GM12878 (cell line): ENCODE results near the gene CNKSR3. TPM values are rescaled to one million over a fixed set of nuclear protein-coding genes. Genes with fewer than 3 reads are reported as not detected.

Experiments
- ATAC-seq: fragments of 200-7000 bp; cut with Tn5 transposase; 3 replicates; pipeline ENCODE4 v1.9.1; 2020; ENCODE audit warnings: mild to moderate bottlenecking, moderate library complexity
- BruUV-seq: library from RNA; stranded (reverse); fragments of 400-500 nt; replicated peaks from 2 replicates; lab custom pipeline; 2021; lab: Mats Ljungman, UMichigan
- CTCF ChIA-PET: fragments of 300-600 bp; sonication (Branson Sonifier 250); formaldehyde crosslinking; extraction: SDS; loops from one replicate; lab custom pipeline; 2021; ENCODE audit warnings: inconsistent platforms; lab: Yijun Ruan, JAX
- POLR2A ChIA-PET: fragments of 350-600 bp; formaldehyde crosslinking; extraction: SDS; loops from one replicate; lab custom pipeline; 2021; ENCODE audit warnings: inconsistent platforms; lab: Charles Lee
- RAD21 ChIA-PET: fragments of 300-600 bp; sonication (Branson Sonifier 250); formaldehyde crosslinking; loops from one replicate; lab custom pipeline; 2023; ENCODE audit warnings: antibody characterized with exemption; ENCODE audit not compliant: unreplicated experiment; lab: Charles Lee
- SMC1A ChIA-PET: fragments of 300-600 bp; sonication (Branson Sonifier 250); formaldehyde crosslinking; loops from one replicate; lab custom pipeline; 2023; ENCODE audit not compliant: unreplicated experiment, uncharacterized antibody; lab: Charles Lee
- DNase-seq: peaks from one replicate; pipeline ENCODE4 v3.0.0-alpha.2; 2011; ENCODE audit warnings: low read depth, low spot score
- FAIRE-seq: peaks from 3 replicates; lab custom pipeline; 2011; peaks lifted over from hg19 to GRCh38; lab: Jason Lieb, UNC
- H2AFZ ChIP-seq: 2 replicates; pipeline ENCODE4 v1.6.0; 2011; ENCODE audit warnings: low read depth, low read length, control low read depth; ENCODE audit not compliant: control insufficient read depth
- H3K27ac ChIP-seq: 2 replicates; pipeline ENCODE4 v1.5.1; 2011; ENCODE audit warnings: control low read depth; ENCODE audit not compliant: control insufficient read depth, insufficient read depth
- H3K27me3 ChIP-seq, 2 experiments: replicated peaks in 1 of 2; 2 replicates each; pipeline versions ENCODE4 v1.6.0 to v1.6.1; 2011; ENCODE audit warnings: low read length in 1 of 2; ENCODE audit not compliant: control insufficient read depth in 2 of 2, insufficient read depth in 2 of 2
- H3K36me3 ChIP-seq, 2 experiments: 2 replicates each; pipeline ENCODE4 v1.5.1; 2011; ENCODE audit warnings: low read length in 1 of 2; ENCODE audit not compliant: control insufficient read depth in 2 of 2, insufficient read depth in 2 of 2
- H3K4me1 ChIP-seq: 2 replicates; pipeline ENCODE4 v1.6.1; 2011; ENCODE audit warnings: mild to moderate bottlenecking, low read length, moderate library complexity, mixed read lengths; ENCODE audit not compliant: control insufficient read depth, insufficient read depth
- H3K4me2 ChIP-seq: 2 replicates; pipeline ENCODE4 v1.6.0; 2011; ENCODE audit warnings: control low read depth; ENCODE audit not compliant: control insufficient read depth, insufficient read depth
- H3K4me3 ChIP-seq: fragments of 200-600 bp; sonication (generic); 2 replicates; pipeline ENCODE4 v1.5.1; 2016
- H3K79me2 ChIP-seq: 2 replicates; pipeline ENCODE4 v1.6.0; 2011; ENCODE audit warnings: low read length; ENCODE audit not compliant: control insufficient read depth, insufficient read depth
- H3K9ac ChIP-seq: 2 replicates; pipeline ENCODE4 v1.8.0; 2011; ENCODE audit warnings: low read length, control low read depth, mixed read lengths; ENCODE audit not compliant: control insufficient read depth, insufficient read depth
- H3K9me3 ChIP-seq: replicated peaks from 3 replicates; pipeline ENCODE4 v1.5.1; 2011; ENCODE audit warnings: mild to moderate bottlenecking, low read length; ENCODE audit not compliant: control insufficient read depth, insufficient read depth
- H4K20me1 ChIP-seq: 2 replicates; pipeline ENCODE4 v1.6.0; 2011; ENCODE audit not compliant: control insufficient read depth, insufficient read depth
- ESRRA ChIP-seq: IDR thresholded peaks from 2 replicates; pipeline ENCODE4 v1.6.1; 2012; ENCODE audit warnings: mild to moderate bottlenecking, low read length, improper control_type of control experiment
- FOXM1 ChIP-seq: IDR thresholded peaks from 2 replicates; pipeline ENCODE4 v1.6.1; 2012; ENCODE audit warnings: low read depth, mild to moderate bottlenecking, inconsistent platforms, low read length, moderate library complexity
- GABPA ChIP-seq: IDR thresholded peaks from 2 replicates; pipeline ENCODE4 v1.6.1; 2014; ENCODE audit warnings: antibody characterized with exemption, low read depth, mild to moderate bottlenecking, inconsistent platforms
- POU2F2 ChIP-seq: IDR thresholded peaks from 3 replicates; pipeline ENCODE4 v1.6.1; 2011; ENCODE audit warnings: low read depth, mild to moderate bottlenecking, low read length, borderline replicate concordance
- RAD51 ChIP-seq: fragments of 450-650 bp; IDR thresholded peaks from 2 replicates; pipeline ENCODE4 v1.6.1; 2016; ENCODE audit warnings: moderate library complexity, mild to moderate bottlenecking, inconsistent platforms
- RBBP5 ChIP-seq: fragments of 200-600 bp; sonication (generic); conservative IDR thresholded peaks from 2 replicates; pipeline ENCODE4 v1.6.1; 2016
- RELB ChIP-seq: fragments of 450-650 bp; IDR thresholded peaks from 2 replicates; pipeline ENCODE4 v1.6.1; 2017; ENCODE audit warnings: low read depth, mild to moderate bottlenecking, moderate library complexity
- WGBS: methylation state at CpG from one replicate; pipeline ENCODE4 v1.1.6; 2016; ENCODE audit warnings: low lambda C conversion rate; ENCODE audit not compliant: insufficient replicate concordance, insufficient coverage; ENCODE audit errors: missing lambda C conversion rate; 5-methylcytosine and 5-hydroxymethylcytosine counted together
- in situ Hi-C: fragments of 300-500 bp; cut with MboI; formaldehyde crosslinking; loops from 9 replicates; pipeline ENCODE4 v1.14.3; 2018; ENCODE audit warnings: mixed read lengths
- intact Hi-C: fragments of 100-400 bp; cut with micrococcal nuclease; formaldehyde crosslinking; loops from one replicate; pipeline ENCODE4 v1.14.2; 2022; ENCODE audit not compliant: unreplicated experiment
- polyA plus RNA-seq, 11 experiments: library from polyadenylated mRNA; depleted of rRNA in 4 of 11; unstranded in 6 of 11; stranded (reverse) in 5 of 11; fragments of >200 nt; fragmentation: Nextera tagmentation in 4 of 11; fragmentation: Illumina TruSeq in 1 of 11; extraction: Ambion mirVana in 4 of 11; extraction: Trizol in 1 of 11; gene quantifications; 1 replicate in 1 of 11; 2 replicates in 10 of 11; pipeline versions ENCODE4 v1.2.1 to v1.2.3, GENCODE V29; 2011 to 2016; ENCODE audit warnings: inconsistent platforms in 2 of 11, missing spikeins in 2 of 11, low read depth in 1 of 11
- total RNA-seq, 4 experiments: library from RNA; depleted of rRNA in 3 of 4; stranded (reverse); fragments of >200 nt in 3 of 4; fragmentation: Illumina TruSeq in 1 of 4; extraction: Trizol in 1 of 4; gene quantifications; 2 replicates each; pipeline versions ENCODE4 v1.2.1 to v1.2.3, GENCODE V29; 2013 to 2021
- TF ChIP-seq, protein P1 (sequence below): fragments of 450-650 bp; IDR thresholded peaks from 2 replicates; pipeline ENCODE4 v1.6.1; 2014; ENCODE audit warnings: mild to moderate bottlenecking

CNKSR3 gene
- total and polyA plus RNA-seq, 10 of the 15 experiments (the other 5 are each of a cell fraction or from before 2014, with no cell fraction given): under 0.01 to 0.48 (median 0.12) TPM; not detected in 2

GRCh38 chr6:154453329-154453728 lies 57.2 kb downstream of the CNKSR3 start:
- DNase-seq (no peak), ATAC-seq (no peak), FAIRE-seq (no peak)
- Histone ChIP-seq H3K4me3 (no peak overlapping the region), H4K20me1 (no peaks in the 10 kb centered on the region), H3K27me3 (no peaks in the 10 kb centered on the region; a peak in 1 of 4 replicates), H3K4me1 (no peaks in the 10 kb centered on the region), H3K9me3 (no peaks in the 10 kb centered on the region), H3K9ac (no peak overlapping the region), H3K27ac (no peak overlapping the region), H3K4me2 (no peak overlapping the region), H2AFZ (no peak overlapping the region), H3K79me2 (no peaks in the 10 kb centered on the region), H3K36me3 (no peaks in the 10 kb centered on the region)
- no peak for TF ChIP-seq RBBP5
- TF ChIP-seq RAD51: no peak
- TF ChIP-seq, protein P1, sequence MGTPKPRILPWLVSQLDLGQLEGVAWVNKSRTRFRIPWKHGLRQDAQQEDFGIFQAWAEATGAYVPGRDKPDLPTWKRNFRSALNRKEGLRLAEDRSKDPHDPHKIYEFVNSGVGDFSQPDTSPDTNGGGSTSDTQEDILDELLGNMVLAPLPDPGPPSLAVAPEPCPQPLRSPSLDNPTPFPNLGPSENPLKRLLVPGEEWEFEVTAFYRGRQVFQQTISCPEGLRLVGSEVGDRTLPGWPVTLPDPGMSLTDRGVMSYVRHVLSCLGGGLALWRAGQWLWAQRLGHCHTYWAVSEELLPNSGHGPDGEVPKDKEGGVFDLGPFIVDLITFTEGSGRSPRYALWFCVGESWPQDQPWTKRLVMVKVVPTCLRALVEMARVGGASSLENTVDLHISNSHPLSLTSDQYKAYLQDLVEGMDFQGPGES: no peak
- TF ChIP-seq RELB: no peak
- no peak for TF ChIP-seq GABPA
- no peak for TF ChIP-seq ESRRA
- no peak for TF ChIP-seq POU2F2
- no peak for TF ChIP-seq FOXM1
- ChIA-PET POLR2A (no interaction called here), CTCF (no interaction called here), RAD21 (no interaction called here), SMC1A (no interaction called here)
- 0% methylated on average over 2 of the region's 2 CpGs for WGBS
- in situ Hi-C loops: no loop called here
- intact Hi-C loops: no loop called here
- no TSS peak for BruUV-seq
